Ishikawa (cell line): ENCODE data around the gene TARBP1.

Source experiments
- CEBPB ChIP-seq: IDR thresholded peaks from 2 replicates; pipeline ENCODE4 v1.6.1; 2012
- CREB1 ChIP-seq: IDR thresholded peaks from 2 replicates; pipeline ENCODE4 v1.6.1; 2012; ENCODE audit warnings: low read depth
- EGR1 ChIP-seq: IDR thresholded peaks from 2 replicates; pipeline ENCODE4 v1.6.1; 2012
- EP300 ChIP-seq: IDR thresholded peaks from 2 replicates; pipeline ENCODE4 v1.6.1; 2012; ENCODE audit warnings: borderline replicate concordance
- FOXM1 ChIP-seq: IDR thresholded peaks from 2 replicates; pipeline ENCODE4 v1.6.1; 2012; ENCODE audit warnings: low read depth, borderline replicate concordance
- MAX ChIP-seq: IDR thresholded peaks from 2 replicates; pipeline ENCODE4 v1.6.1; 2012
- NFIC ChIP-seq: IDR thresholded peaks from 2 replicates; pipeline ENCODE4 v1.6.1; 2012
- RAD21 ChIP-seq: IDR thresholded peaks from 2 replicates; pipeline ENCODE4 v1.6.1; 2012; ENCODE audit warnings: low read depth
- REST ChIP-seq: IDR thresholded peaks from 2 replicates; pipeline ENCODE4 v1.6.1; 2012; ENCODE audit warnings: low read depth, mild to moderate bottlenecking
- TAF1 ChIP-seq: IDR thresholded peaks from 2 replicates; pipeline ENCODE4 v1.6.1; 2012; ENCODE audit warnings: low read depth, mild to moderate bottlenecking
- TCF12 ChIP-seq: IDR thresholded peaks from 2 replicates; pipeline ENCODE4 v1.6.1; 2012; ENCODE audit warnings: low read depth
- TEAD4 ChIP-seq: IDR thresholded peaks from 2 replicates; pipeline ENCODE4 v1.6.1; 2012
- YY1 ChIP-seq: IDR thresholded peaks from 2 replicates; pipeline ENCODE4 v1.6.1; 2012; ENCODE audit warnings: low read depth
- ZBTB7A ChIP-seq: IDR thresholded peaks from 2 replicates; pipeline ENCODE4 v1.6.1; 2012; ENCODE audit warnings: low read depth

- TF ChIP-seq ZBTB7A (no peak), EP300 (no peak), RAD21 (no peak), TAF1 (no peak), NFIC (no peak), EGR1 (no peak), YY1 (no peak), REST (no peak), TEAD4 (no peak), CREB1 (no peak), FOXM1 (no peak), CEBPB (no peak), MAX (no peak), TCF12 (no peak)
These were observed 83.7 kb downstream of the TARBP1 start for GRCh38 chr1:234395297-234395696.
